ENCODE measurements around the gene STAC. TPM values are rescaled to one million over a fixed set of nuclear protein-coding genes. Genes with fewer than 3 reads are reported as not detected.

The STAC gene
- total and polyA plus RNA-seq, 10 of the 15 experiments (the other 5 are each of a cell fraction or from before 2014, with no cell fraction given) = 0.07 TPM; not detected in 9

GRCh38 chr3:36521007-36521379 is 140.7 kb downstream of the STAC start:
- BruUV-seq (replicated peaks) = no TSS peak
- DNase-seq (ENCODE audit: low read depth, low spot score) (no peak), FAIRE-seq (no peak), ATAC-seq (no peak)
- CTCF ChIA-PET = no interaction called here
- intact Hi-C loops (cut with micrococcal nuclease; ENCODE audit: unreplicated experiment) = no loop called here
- no peaks in the 10 kb centered on the region for H3K36me3 ChIP-seq (ENCODE audit: control insufficient read depth in 2 of 2, insufficient read depth in 2 of 2, low read length in 1 of 2)
- H4K20me1 ChIP-seq (ENCODE audit: control insufficient read depth, insufficient read depth) = no peaks in the 10 kb centered on the region
- H2AFZ ChIP-seq (ENCODE audit: control insufficient read depth, low read depth, low read length) = no peak overlapping the region
- WGBS (ENCODE audit: insufficient coverage, insufficient replicate concordance, low lambda C conversion rate, missing lambda C conversion rate) = 6% methylated on average over 2 of the region's 2 CpGs
- TF ChIP-seq IRF4 (IDR thresholded peaks at IDR 0.05; ENCODE audit: low read depth, low read length) (no peak), ESRRA (IDR thresholded peaks at IDR 0.05; ENCODE audit: low read length) (no peak), PBX3 (IDR thresholded peaks at IDR 0.05; ENCODE audit: insufficient replicate concordance, low read depth, low read length) (no peak), HCFC1 (IDR thresholded peaks at IDR 0.05; ENCODE audit: low read length) (no peak), RB1 (IDR thresholded peaks at IDR 0.05; ENCODE audit: borderline replicate concordance) (no peak)
- TF ChIP-seq, protein P1, sequence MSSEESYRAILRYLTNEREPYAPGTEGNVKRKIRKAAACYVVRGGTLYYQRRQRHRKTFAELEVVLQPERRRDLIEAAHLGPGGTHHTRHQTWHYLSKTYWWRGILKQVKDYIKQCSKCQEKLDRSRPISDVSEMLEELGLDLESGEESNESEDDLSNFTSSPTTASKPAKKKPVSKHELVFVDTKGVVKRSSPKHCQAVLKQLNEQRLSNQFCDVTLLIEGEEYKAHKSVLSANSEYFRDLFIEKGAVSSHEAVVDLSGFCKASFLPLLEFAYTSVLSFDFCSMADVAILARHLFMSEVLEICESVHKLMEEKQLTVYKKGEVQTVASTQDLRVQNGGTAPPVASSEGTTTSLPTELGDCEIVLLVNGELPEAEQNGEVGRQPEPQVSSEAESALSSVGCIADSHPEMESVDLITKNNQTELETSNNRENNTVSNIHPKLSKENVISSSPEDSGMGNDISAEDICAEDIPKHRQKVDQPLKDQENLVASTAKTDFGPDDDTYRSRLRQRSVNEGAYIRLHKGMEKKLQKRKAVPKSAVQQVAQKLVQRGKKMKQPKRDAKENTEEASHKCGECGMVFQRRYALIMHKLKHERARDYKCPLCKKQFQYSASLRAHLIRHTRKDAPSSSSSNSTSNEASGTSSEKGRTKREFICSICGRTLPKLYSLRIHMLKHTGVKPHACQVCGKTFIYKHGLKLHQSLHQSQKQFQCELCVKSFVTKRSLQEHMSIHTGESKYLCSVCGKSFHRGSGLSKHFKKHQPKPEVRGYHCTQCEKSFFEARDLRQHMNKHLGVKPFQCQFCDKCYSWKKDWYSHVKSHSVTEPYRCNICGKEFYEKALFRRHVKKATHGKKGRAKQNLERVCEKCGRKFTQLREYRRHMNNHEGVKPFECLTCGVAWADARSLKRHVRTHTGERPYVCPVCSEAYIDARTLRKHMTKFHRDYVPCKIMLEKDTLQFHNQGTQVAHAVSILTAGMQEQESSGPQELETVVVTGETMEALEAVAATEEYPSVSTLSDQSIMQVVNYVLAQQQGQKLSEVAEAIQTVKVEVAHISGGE (CRISPR knock-in tag; IDR thresholded peaks at IDR 0.05) = no peak
- no peaks in the 10 kb centered on the region for H3K79me2 ChIP-seq (ENCODE audit: control insufficient read depth, insufficient read depth, low read length)
- RAD21 ChIA-PET (ENCODE audit: unreplicated experiment) = no interaction called here
- no peak overlapping the region for H3K9ac ChIP-seq (ENCODE audit: control insufficient read depth, insufficient read depth, low read length)
- SMC1A ChIA-PET (ENCODE audit: uncharacterized antibody, unreplicated experiment) = no interaction called here
- H3K4me3 ChIP-seq = no peak overlapping the region
- H3K9me3 ChIP-seq (replicated peaks; ENCODE audit: control insufficient read depth, insufficient read depth, low read length) = no peaks in the 10 kb centered on the region
- POLR2A ChIA-PET = no interaction called here
- H3K27ac ChIP-seq (ENCODE audit: control insufficient read depth, insufficient read depth) = no peak overlapping the region
- H3K4me2 ChIP-seq (ENCODE audit: control insufficient read depth, insufficient read depth) = no peak overlapping the region
- in situ Hi-C loops (cut with MboI) = no loop called here
- H3K4me1 ChIP-seq (ENCODE audit: control insufficient read depth, insufficient read depth, low read length) = no peaks in the 10 kb centered on the region
- H3K27me3 ChIP-seq (replicated peaks in 1 of 2; ENCODE audit: control insufficient read depth in 2 of 2, insufficient read depth in 2 of 2, low read length in 1 of 2) = no peaks in the 10 kb centered on the region
